Measurements from ENCODE around the gene FNIP2.
A peak's percentile ranks its signal among the peaks of the same experiment; 100 is the strongest.

FNIP2 gene

GRCh38 chr4:158760866-158761265 lies 8.0 kb upstream of the FNIP2 start:
- no peak overlapping the region for H3K27ac ChIP-seq
- no peak for DNase-seq (ENCODE audit: low read depth, low spot score)

GRCh38 chr4:158762553-158762952 lies 6.3 kb upstream of the FNIP2 start:
- DNase-seq (ENCODE audit: low read depth, low spot score): no peak
- no peak overlapping the region for H3K27ac ChIP-seq

GRCh38 chr4:158763462-158763861 lies 5.4 kb upstream of the FNIP2 start:
- DNase-seq (ENCODE audit: low read depth, low spot score): no peak
- no peak overlapping the region for H3K27ac ChIP-seq

- no peak overlapping the region for H3K27ac ChIP-seq
- no peak for DNase-seq (ENCODE audit: low read depth, low spot score)
Measured at GRCh38 chr4:158766434-158767044, 2.3 kb upstream of the FNIP2 start.

- peak overlapping the region; percentile 50 for H3K27ac ChIP-seq
- no peak for DNase-seq (ENCODE audit: low read depth, low spot score)
Measured at GRCh38 chr4:158767451-158767850, 1.4 kb upstream of the FNIP2 start.

- peak overlapping the region; percentile 50 for H3K27ac ChIP-seq
- no peak for DNase-seq (ENCODE audit: low read depth, low spot score)
Measured at GRCh38 chr4:158769175-158769921, 522 bp downstream of the FNIP2 start.

- DNase-seq (ENCODE audit: low read depth, low spot score): no peak
- no peak overlapping the region for H3K27ac ChIP-seq
Measured at GRCh38 chr4:158770671-158771070, 1.8 kb downstream of the FNIP2 start.

- DNase-seq (ENCODE audit: low read depth, low spot score): no peak
- H3K27ac ChIP-seq: no peak overlapping the region
Measured at GRCh38 chr4:158771776-158772175, 3.0 kb downstream of the FNIP2 start.

GRCh38 chr4:158775091-158775651 lies 6.3 kb downstream of the FNIP2 start:
- DNase-seq (ENCODE audit: low read depth, low spot score): no peak
- H3K27ac ChIP-seq: peak overlapping the region; percentile 15

GRCh38 chr4:158776106-158776505 lies 7.3 kb downstream of the FNIP2 start:
- DNase-seq (ENCODE audit: low read depth, low spot score): no peak
- H3K27ac ChIP-seq: no peak overlapping the region

GRCh38 chr4:158777423-158778155 lies 8.8 kb downstream of the FNIP2 start:
- H3K27ac ChIP-seq: no peak overlapping the region
- no peak for DNase-seq (ENCODE audit: low read depth, low spot score)

GRCh38 chr4:158778156-158778711 lies 9.4 kb downstream of the FNIP2 start:
- DNase-seq (ENCODE audit: low read depth, low spot score): no peak
- no peak overlapping the region for H3K27ac ChIP-seq

- no peak for DNase-seq (ENCODE audit: low read depth, low spot score)
- no peak overlapping the region for H3K27ac ChIP-seq
Measured at GRCh38 chr4:158778712-158779111, 9.9 kb downstream of the FNIP2 start.

- no peak for DNase-seq (ENCODE audit: low read depth, low spot score)
- H3K27ac ChIP-seq: peak overlapping the region; percentile 63
Measured at GRCh38 chr4:158781963-158782362, 13.1 kb downstream of the FNIP2 start.

GRCh38 chr4:158782551-158783360 lies 13.9 kb downstream of the FNIP2 start:
- peak; percentile 31 for DNase-seq (ENCODE audit: low read depth, low spot score)
- peak overlapping the region; percentile 63 for H3K27ac ChIP-seq

- H3K27ac ChIP-seq: peak overlapping the region; percentile 63
- no peak for DNase-seq (ENCODE audit: low read depth, low spot score)
Measured at GRCh38 chr4:158783785-158784184, 15.0 kb downstream of the FNIP2 start.

GRCh38 chr4:158785718-158786117 lies 16.9 kb downstream of the FNIP2 start:
- H3K27ac ChIP-seq: no peak overlapping the region
- DNase-seq (ENCODE audit: low read depth, low spot score): no peak

GRCh38 chr4:158786121-158786601 lies 17.3 kb downstream of the FNIP2 start:
- no peak overlapping the region for H3K27ac ChIP-seq
- DNase-seq (ENCODE audit: low read depth, low spot score): no peak

GRCh38 chr4:158786955-158787354 lies 18.1 kb downstream of the FNIP2 start:
- no peak for DNase-seq (ENCODE audit: low read depth, low spot score)
- H3K27ac ChIP-seq: no peak overlapping the region

All from epithelial cell of prostate (primary cell).